Breast epithelium (tissue), 4 donors: Measurements from ENCODE around the gene MROH2A. TPM values are rescaled to one million over a fixed set of nuclear protein-coding genes. Genes with fewer than 3 reads are reported as not detected.

Experiments used
- DNase-seq, 2 donors: peaks; one replicate each; pipeline ENCODE4 v3.0.0-alpha.2; 2019; ENCODE audit warnings: low spot score in 2 of 2
- H3K27ac ChIP-seq, 2 donors: fragments of 200-600 bp; sonication (generic) in 1 of 2; one replicate each; pipeline ENCODE4 v1.5.1; 2016 to 2019; ENCODE audit warnings: mild to moderate bottlenecking in 1 of 2
- H3K27me3 ChIP-seq, 2 donors: fragments of 200-600 bp; sonication (generic) in 1 of 2; one replicate each; pipeline versions ENCODE4 v1.5.1 to v1.6.0; 2017 to 2019; ENCODE audit warnings: control low read depth in 1 of 2, mild to moderate bottlenecking in 1 of 2
- H3K36me3 ChIP-seq: fragments of 200-600 bp; one replicate; pipeline ENCODE4 v1.5.1; 2019
- H3K4me1 ChIP-seq, 2 donors: fragments of 200-600 bp; sonication (generic); one replicate each; pipeline ENCODE4 v1.5.1; 2016 to 2019; ENCODE audit warnings: control low read depth in 1 of 2
- H3K4me3 ChIP-seq, 3 donors: fragments of 200-600 bp; sonication (generic); 1 replicate in 2 of 3; 2 replicates in 1 of 3; pipeline ENCODE4 v1.5.1; 2016 to 2019; ENCODE audit warnings: mild to moderate bottlenecking in 3 of 3, moderate library complexity in 2 of 3
- H3K9me3 ChIP-seq, 2 donors: fragments of 200-600 bp; sonication (generic) in 1 of 2; one replicate each; pipeline ENCODE4 v1.5.1; 2016 to 2019; ENCODE audit warnings: control low read depth in 1 of 2
- CTCF ChIP-seq, 3 donors: fragments of 450-650 bp; IDR thresholded peaks; one replicate each; pipeline ENCODE4 v1.5.1; 2016 to 2017; ENCODE audit warnings: antibody characterized with exemption in 3 of 3, mild to moderate bottlenecking in 3 of 3, moderate library complexity in 3 of 3
- POLR2A ChIP-seq: fragments of 450-650 bp; IDR thresholded peaks from one replicate; pipeline ENCODE4 v1.6.1; 2016; ENCODE audit warnings: antibody characterized with exemption, mild to moderate bottlenecking, moderate library complexity
- POLR2AphosphoS5 ChIP-seq, 3 donors: sonication (generic); formaldehyde crosslinking; IDR thresholded peaks; one replicate each; pipeline ENCODE4 v1.6.1; 2017; ENCODE audit warnings: antibody characterized with exemption in 3 of 3
- intact Hi-C: fragments of 100-400 bp; cut with DNase I; formaldehyde crosslinking; loops from one replicate; pipeline ENCODE4 v1.15.1; 2023; ENCODE audit warnings: low total_unique reads
- total RNA-seq, 3 donors: library from RNA; depleted of rRNA; stranded (reverse); fragments of >200 nt; gene quantifications; one replicate each; pipeline ENCODE4 v1.1.0, GENCODE V29; 2016

Gene MROH2A
- total RNA-seq, 3 donors from 2014 or later, result not detected

GRCh38 chr2:233769260-233769659 lies 8.9 kb upstream of the MROH2A start:
- Histone ChIP-seq H3K36me3 (no peaks in the 10 kb centered on the region), H3K4me3 (no peak overlapping the region), H3K9me3 (no peaks in the 10 kb centered on the region), H3K27ac (no peak overlapping the region), H3K27me3 (no peaks in the 10 kb centered on the region), H3K4me1 (no peaks in the 10 kb centered on the region)
- no peak for TF ChIP-seq POLR2AphosphoS5 (IDR thresholded peaks at IDR 0.05)
- no peak for TF ChIP-seq CTCF (IDR thresholded peaks at IDR 0.05)
- no peak for TF ChIP-seq POLR2A
- no peak for DNase-seq
- intact Hi-C loops, result no loop called here

GRCh38 chr2:233772153-233772552 lies 6.0 kb upstream of the MROH2A start:
- intact Hi-C loops, result no loop called here
- no peak overlapping the region for H3K4me3 ChIP-seq
- TF ChIP-seq CTCF (IDR thresholded peaks at IDR 0.05) (no peak), POLR2A (no peak), POLR2AphosphoS5 (IDR thresholded peaks at IDR 0.05) (no peak)

GRCh38 chr2:233772583-233772982 lies 5.5 kb upstream of the MROH2A start:
- no peak for DNase-seq
- no peaks in the 10 kb centered on the region for H3K27me3 ChIP-seq
- no peak for TF ChIP-seq CTCF (IDR thresholded peaks at IDR 0.05)
- no peak for TF ChIP-seq POLR2AphosphoS5 (IDR thresholded peaks at IDR 0.05)
- TF ChIP-seq POLR2A, result no peak
- no peaks in the 10 kb centered on the region for H3K4me1 ChIP-seq
- intact Hi-C loops, result no loop called here
- no peaks in the 10 kb centered on the region for H3K36me3 ChIP-seq
- H3K9me3 ChIP-seq, result peaks cover 0 to 6% of the 10 kb centered on the region in 2 donors
- no peak overlapping the region for H3K4me3 ChIP-seq
- H3K27ac ChIP-seq, result no peak overlapping the region

More at GRCh38 chr2:233772153-233772552, 6.0 kb upstream of the MROH2A start:
- Histone ChIP-seq H3K27ac (no peak overlapping the region), H3K9me3 (peaks cover 0 to 6% of the 10 kb centered on the region in 2 donors), H3K36me3 (no peaks in the 10 kb centered on the region), H3K27me3 (no peaks in the 10 kb centered on the region), H3K4me1 (no peaks in the 10 kb centered on the region)
- no peak for DNase-seq

GRCh38 chr2:233773854-233774253 lies 4.3 kb upstream of the MROH2A start:
- TF ChIP-seq CTCF (IDR thresholded peaks at IDR 0.05), result no peak
- TF ChIP-seq POLR2AphosphoS5 (IDR thresholded peaks at IDR 0.05), result no peak
- TF ChIP-seq POLR2A, result no peak
- peaks cover 0 to 6% of the 10 kb centered on the region in 2 donors for H3K9me3 ChIP-seq

GRCh38 chr2:233775414-233775813 lies 2.7 kb upstream of the MROH2A start:
- Histone ChIP-seq H3K27ac (no peak overlapping the region), H3K4me1 (no peaks in the 10 kb centered on the region), H3K36me3 (no peaks in the 10 kb centered on the region), H3K9me3 (peaks cover 0 to 6% of the 10 kb centered on the region in 2 donors), H3K27me3 (no peaks in the 10 kb centered on the region), H3K4me3 (no peak overlapping the region)
- DNase-seq, result no peak
- intact Hi-C loops, result no loop called here
- no peak for TF ChIP-seq POLR2A
- no peak for TF ChIP-seq CTCF (IDR thresholded peaks at IDR 0.05)
- TF ChIP-seq POLR2AphosphoS5 (IDR thresholded peaks at IDR 0.05), result no peak

More at GRCh38 chr2:233773854-233774253, 4.3 kb upstream of the MROH2A start:
- H3K4me3 ChIP-seq, result no peak overlapping the region
- H3K4me1 ChIP-seq, result no peaks in the 10 kb centered on the region
- DNase-seq, result no peak
- no peaks in the 10 kb centered on the region for H3K36me3 ChIP-seq
- intact Hi-C loops, result no loop called here
- H3K27ac ChIP-seq, result no peak overlapping the region
- no peaks in the 10 kb centered on the region for H3K27me3 ChIP-seq
